WTC11 (cell line): ENCODE measurements around the gene NDUFS3. TPM values are rescaled to one million over a fixed set of nuclear protein-coding genes. Genes with fewer than 3 reads are reported as not detected.

Experiments used
- ATAC-seq: fragments of 200-7000 bp; cut with Tn5 transposase; 2 replicates; pipeline ENCODE4 v1.10.0; 2021; ENCODE audit warnings: mild to moderate bottlenecking, moderate library complexity
- CTCF ChIA-PET: fragments of 300-600 bp; sonication (Branson Sonifier 250); formaldehyde crosslinking; loops from one replicate; lab custom pipeline; 2021; ENCODE audit warnings: antibody characterized with exemption; lab: Charles Lee
- POLR2A ChIA-PET: fragments of 350-600 bp; sonication (Branson Sonifier 250); formaldehyde crosslinking; loops from one replicate; lab custom pipeline; 2021; ENCODE audit warnings: antibody characterized with exemption; lab: Charles Lee
- DNase-seq: peaks from one replicate; pipeline ENCODE4 v3.0.0; 2021; ENCODE audit warnings: low spot score
- H3K27ac Mint-ChIP-seq: 2 replicates; pipeline ENCODE4 v1.8.0; 2021; ENCODE audit warnings: mixed read lengths
- H3K27me3 Mint-ChIP-seq: 2 replicates; pipeline ENCODE4 v1.8.0; 2021; ENCODE audit warnings: low read depth, mild to moderate bottlenecking, moderate library complexity, mixed read lengths
- H3K36me3 Mint-ChIP-seq: 2 replicates; pipeline ENCODE4 v1.8.0; 2021; ENCODE audit warnings: mixed read lengths
- H3K4me1 Mint-ChIP-seq: 2 replicates; pipeline ENCODE4 v1.8.0; 2022; ENCODE audit warnings: mixed read lengths
- H3K4me3 Mint-ChIP-seq: 2 replicates; pipeline ENCODE4 v1.8.0; 2021; ENCODE audit warnings: mild to moderate bottlenecking, moderate library complexity, mixed read lengths
- H3K9me3 Mint-ChIP-seq: 2 replicates; pipeline ENCODE4 v1.8.0; 2021; ENCODE audit warnings: mixed read lengths
- EMX1 ChIP-seq: fragments of 250-450 bp; sonication (Bioruptor Pico); IDR thresholded peaks from 2 replicates; pipeline ENCODE4 v1.8.0; 2021; ENCODE audit warnings: mild to moderate bottlenecking
- ETV6 ChIP-seq: sonication (generic); formaldehyde crosslinking; IDR thresholded peaks from 2 replicates; pipeline ENCODE4 v1.8.1; 2022; ENCODE audit warnings: mild to moderate bottlenecking, missing genetic modification reagents
- FOXK1 ChIP-seq: sonication (generic); formaldehyde crosslinking; IDR thresholded peaks from 2 replicates; pipeline ENCODE4 v1.8.0; 2022; ENCODE audit warnings: mild to moderate bottlenecking, moderate library complexity, missing genetic modification reagents
- GABPB1 ChIP-seq: sonication (generic); formaldehyde crosslinking; IDR thresholded peaks from 2 replicates; pipeline ENCODE4 v1.8.1; 2023; ENCODE audit warnings: mild to moderate bottlenecking, missing genetic modification reagents
- SMAD3 ChIP-seq: sonication (generic); formaldehyde crosslinking; IDR thresholded peaks from 2 replicates; pipeline ENCODE4 v1.8.0; 2022; ENCODE audit warnings: missing genetic modification reagents, mild to moderate bottlenecking, borderline replicate concordance
- SOX15 ChIP-seq: fragments of 250-450 bp; sonication (Bioruptor Pico); IDR thresholded peaks from 2 replicates; pipeline ENCODE4 v1.9.0; 2021; ENCODE audit warnings: mild to moderate bottlenecking
- USF1 ChIP-seq: sonication (generic); formaldehyde crosslinking; IDR thresholded peaks from 2 replicates; pipeline ENCODE4 v1.8.0; 2022; ENCODE audit warnings: mild to moderate bottlenecking, missing genetic modification reagents
- ZNF671 ChIP-seq: fragments of 250-450 bp; sonication (Bioruptor Pico); IDR thresholded peaks from 2 replicates; pipeline ENCODE4 v1.8.0; 2021; ENCODE audit warnings: mild to moderate bottlenecking
- ZSCAN18 ChIP-seq: fragments of 250-450 bp; sonication (Bioruptor Pico); IDR thresholded peaks from 2 replicates; pipeline ENCODE4 v2.1.2; 2022; ENCODE audit warnings: mild to moderate bottlenecking, moderate library complexity
- total RNA-seq: library from RNA; stranded (reverse); gene quantifications from 3 replicates; pipeline ENCODE4 v1.2.3, GENCODE V29; 2021
- TF ChIP-seq, protein P1 (sequence below): sonication (generic); formaldehyde crosslinking; IDR thresholded peaks from 2 replicates; pipeline ENCODE4 v1.8.0; 2023; ENCODE audit warnings: missing genetic modification reagents
- TF ChIP-seq, protein P2 (sequence below): fragments of 250-450 bp; sonication (Bioruptor Pico); conservative IDR thresholded peaks from 2 replicates; pipeline ENCODE4 v1.9.0; 2021; ENCODE audit warnings: mild to moderate bottlenecking
- TF ChIP-seq, protein P3 (sequence below): fragments of 250-450 bp; sonication (Bioruptor Pico); IDR thresholded peaks from 2 replicates; pipeline ENCODE4 v1.9.0; 2021; ENCODE audit warnings: mild to moderate bottlenecking
- TF ChIP-seq, protein P4 (sequence below): fragments of 250-450 bp; sonication (Bioruptor Pico); IDR thresholded peaks from 2 replicates; pipeline ENCODE4 v1.9.0; 2021; ENCODE audit warnings: moderate library complexity, mild to moderate bottlenecking, inconsistent platforms, borderline replicate concordance
- TF ChIP-seq, protein P5 (sequence below): sonication (generic); formaldehyde crosslinking; IDR thresholded peaks from 2 replicates; pipeline ENCODE4 v1.8.1; 2023; ENCODE audit warnings: mild to moderate bottlenecking, missing genetic modification reagents

The NDUFS3 gene
- total RNA-seq, 1 experiment from 2014 or later = 140 TPM

- Mint-ChIP-seq H3K4me3 (no peak overlapping the region), H3K27ac (no peak overlapping the region), H3K4me1 (peaks cover 7% of the 10 kb centered on the region), H3K9me3 (no peaks in the 10 kb centered on the region), H3K27me3 (no peaks in the 10 kb centered on the region; the same call in none of the 2 replicates), H3K36me3 (no peaks in the 10 kb centered on the region)
- POLR2A ChIA-PET = no interaction called here
- CTCF ChIA-PET = interaction anchor here (0.7 kb wide), 1 partner anchor 9 kb away, joined by 3 read pairs; the partner anchor contains the start of gene C1QTNF4
- ATAC-seq (no peak), DNase-seq (no peak)
- TF ChIP-seq USF1 (CRISPR knock-in tag) = no peak
- no peak for TF ChIP-seq ETV6
Measured at GRCh38 chr11:47603295-47603694, 24.4 kb downstream of the NDUFS3 start.

DNA sequence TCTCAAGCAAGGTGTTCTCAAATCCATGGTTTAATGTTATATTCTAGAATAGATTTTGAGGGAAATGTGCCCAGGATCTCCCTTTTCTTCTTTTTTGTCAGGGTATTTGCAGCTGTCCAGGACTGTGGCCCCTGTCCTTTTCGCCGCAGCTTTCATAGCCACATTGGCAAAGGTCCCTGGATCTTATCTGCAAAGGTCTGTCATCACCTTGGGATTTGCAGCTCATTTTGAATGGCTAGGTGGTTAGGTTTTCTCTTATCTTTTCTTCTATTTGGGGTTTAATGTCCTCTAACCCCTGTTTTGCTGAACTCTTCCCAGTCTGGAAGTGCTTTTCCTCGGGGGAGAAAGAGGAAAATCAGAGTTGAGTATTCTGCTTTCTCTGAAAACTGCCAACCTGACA lies 27.0 kb downstream of the NDUFS3 start:
- Mint-ChIP-seq H3K36me3 (no peaks in the 10 kb centered on the region), H3K27me3 (no peaks in the 10 kb centered on the region; the same call in 1 of the 2 replicates), H3K4me3 (no peak overlapping the region), H3K9me3 (no peaks in the 10 kb centered on the region), H3K27ac (no peak overlapping the region), H3K4me1 (no peaks in the 10 kb centered on the region)
- no peak for DNase-seq
- no peak for ATAC-seq
- no peak for TF ChIP-seq ZNF671 (CRISPR knock-in tag)
- TF ChIP-seq, protein P1, sequence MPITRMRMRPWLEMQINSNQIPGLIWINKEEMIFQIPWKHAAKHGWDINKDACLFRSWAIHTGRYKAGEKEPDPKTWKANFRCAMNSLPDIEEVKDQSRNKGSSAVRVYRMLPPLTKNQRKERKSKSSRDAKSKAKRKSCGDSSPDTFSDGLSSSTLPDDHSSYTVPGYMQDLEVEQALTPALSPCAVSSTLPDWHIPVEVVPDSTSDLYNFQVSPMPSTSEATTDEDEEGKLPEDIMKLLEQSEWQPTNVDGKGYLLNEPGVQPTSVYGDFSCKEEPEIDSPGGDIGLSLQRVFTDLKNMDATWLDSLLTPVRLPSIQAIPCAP (CRISPR knock-in tag) = no peak
- no peak for TF ChIP-seq GABPB1 (CRISPR knock-in tag)
- no peak for TF ChIP-seq SMAD3
- TF ChIP-seq, protein P2, sequence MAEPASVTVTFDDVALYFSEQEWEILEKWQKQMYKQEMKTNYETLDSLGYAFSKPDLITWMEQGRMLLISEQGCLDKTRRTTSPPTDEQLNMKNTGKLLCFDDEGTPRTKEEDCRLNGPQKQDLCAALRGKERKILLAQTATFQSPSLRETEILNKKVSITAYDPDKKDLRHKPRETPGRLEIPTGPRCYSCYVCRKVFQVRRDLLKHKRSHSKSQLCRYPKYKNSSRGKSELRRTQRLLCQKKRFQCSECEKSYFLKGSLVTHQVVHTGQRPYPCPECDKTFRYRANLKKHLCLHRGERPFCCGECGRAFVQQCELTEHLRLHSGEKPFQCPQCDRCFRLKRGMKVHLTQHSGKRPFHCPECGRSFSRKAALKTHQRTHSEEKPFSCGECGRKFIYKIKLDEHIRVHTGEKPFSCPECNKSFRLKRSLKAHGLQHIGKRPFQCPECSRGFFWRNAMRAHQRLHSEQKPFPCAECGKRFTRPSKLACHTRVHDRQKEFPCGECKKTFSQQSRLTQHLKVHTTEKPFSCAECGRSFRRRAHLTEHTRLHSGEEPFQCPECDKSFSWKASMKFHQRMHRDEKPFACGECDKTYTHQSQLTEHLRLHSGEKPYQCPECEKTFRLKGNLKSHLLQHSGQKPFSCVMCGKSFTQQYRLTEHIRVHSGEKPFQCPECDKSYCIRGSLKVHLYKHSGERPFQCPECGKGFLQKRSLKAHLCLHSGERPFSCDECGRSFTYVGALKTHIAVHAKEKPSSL (CRISPR knock-in tag) = no peak
- TF ChIP-seq SOX15 = no peak
- TF ChIP-seq ZSCAN18 (CRISPR knock-in tag) = no peak
- TF ChIP-seq, protein P3, sequence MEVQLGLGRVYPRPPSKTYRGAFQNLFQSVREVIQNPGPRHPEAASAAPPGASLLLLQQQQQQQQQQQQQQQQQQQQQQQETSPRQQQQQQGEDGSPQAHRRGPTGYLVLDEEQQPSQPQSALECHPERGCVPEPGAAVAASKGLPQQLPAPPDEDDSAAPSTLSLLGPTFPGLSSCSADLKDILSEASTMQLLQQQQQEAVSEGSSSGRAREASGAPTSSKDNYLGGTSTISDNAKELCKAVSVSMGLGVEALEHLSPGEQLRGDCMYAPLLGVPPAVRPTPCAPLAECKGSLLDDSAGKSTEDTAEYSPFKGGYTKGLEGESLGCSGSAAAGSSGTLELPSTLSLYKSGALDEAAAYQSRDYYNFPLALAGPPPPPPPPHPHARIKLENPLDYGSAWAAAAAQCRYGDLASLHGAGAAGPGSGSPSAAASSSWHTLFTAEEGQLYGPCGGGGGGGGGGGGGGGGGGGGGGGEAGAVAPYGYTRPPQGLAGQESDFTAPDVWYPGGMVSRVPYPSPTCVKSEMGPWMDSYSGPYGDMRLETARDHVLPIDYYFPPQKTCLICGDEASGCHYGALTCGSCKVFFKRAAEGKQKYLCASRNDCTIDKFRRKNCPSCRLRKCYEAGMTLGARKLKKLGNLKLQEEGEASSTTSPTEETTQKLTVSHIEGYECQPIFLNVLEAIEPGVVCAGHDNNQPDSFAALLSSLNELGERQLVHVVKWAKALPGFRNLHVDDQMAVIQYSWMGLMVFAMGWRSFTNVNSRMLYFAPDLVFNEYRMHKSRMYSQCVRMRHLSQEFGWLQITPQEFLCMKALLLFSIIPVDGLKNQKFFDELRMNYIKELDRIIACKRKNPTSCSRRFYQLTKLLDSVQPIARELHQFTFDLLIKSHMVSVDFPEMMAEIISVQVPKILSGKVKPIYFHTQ (CRISPR knock-in tag) = no peak
- TF ChIP-seq, protein P4, sequence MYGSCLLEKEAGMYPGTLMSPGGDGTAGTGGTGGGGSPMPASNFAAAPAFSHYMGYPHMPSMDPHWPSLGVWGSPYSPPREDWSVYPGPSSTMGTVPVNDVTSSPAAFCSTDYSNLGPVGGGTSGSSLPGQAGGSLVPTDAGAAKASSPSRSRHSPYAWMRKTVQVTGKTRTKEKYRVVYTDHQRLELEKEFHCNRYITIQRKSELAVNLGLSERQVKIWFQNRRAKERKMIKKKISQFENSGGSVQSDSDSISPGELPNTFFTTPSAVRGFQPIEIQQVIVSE = no peak
- TF ChIP-seq FOXK1 = no peak
- TF ChIP-seq, protein P5, sequence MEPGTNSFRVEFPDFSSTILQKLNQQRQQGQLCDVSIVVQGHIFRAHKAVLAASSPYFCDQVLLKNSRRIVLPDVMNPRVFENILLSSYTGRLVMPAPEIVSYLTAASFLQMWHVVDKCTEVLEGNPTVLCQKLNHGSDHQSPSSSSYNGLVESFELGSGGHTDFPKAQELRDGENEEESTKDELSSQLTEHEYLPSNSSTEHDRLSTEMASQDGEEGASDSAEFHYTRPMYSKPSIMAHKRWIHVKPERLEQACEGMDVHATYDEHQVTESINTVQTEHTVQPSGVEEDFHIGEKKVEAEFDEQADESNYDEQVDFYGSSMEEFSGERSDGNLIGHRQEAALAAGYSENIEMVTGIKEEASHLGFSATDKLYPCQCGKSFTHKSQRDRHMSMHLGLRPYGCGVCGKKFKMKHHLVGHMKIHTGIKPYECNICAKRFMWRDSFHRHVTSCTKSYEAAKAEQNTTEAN (CRISPR knock-in tag) = no peak
- TF ChIP-seq EMX1 (CRISPR knock-in tag) = no peak
- POLR2A ChIA-PET = interaction anchor here (0.6 kb wide), 2 partner anchors 31 to 188 kb away, joined by 3 to 5 read pairs; no protein-coding TSS in a partner anchor
- CTCF ChIA-PET = interaction anchor here (0.9 kb wide), 1 partner anchor 14 kb away, joined by 3 read pairs; no protein-coding TSS in a partner anchor
